Stimulated activated CD4-positive, alpha-beta T cell treated with anti-CD3 and anti-CD28 coated beads, TNF-alpha, amount 100 ng/mL, for 48 hours (primary cell): ENCODE results near the gene PRR13.
"Not testable (repeated sequence)": the region's sequence is repeated elsewhere in the genome, so short reads cannot be mapped to it uniquely, and the experiment has no call there.

Experiments
- DNase-seq, 3 donors: peaks; one replicate each; pipeline ENCODE4 v3.0.0-alpha.2; 2020; ENCODE audit warnings: low read depth in 3 of 3

The PRR13 gene

GRCh38 chr12:53441040-53441833 lies at the start of gene PRR13:
TSS of gene PRR13 (plus strand) at chr12:53441734. CDS start at chr12:53442715, 981 bp downstream.
- peak; percentile 96 to 100 (median 98) for DNase-seq

DNA sequence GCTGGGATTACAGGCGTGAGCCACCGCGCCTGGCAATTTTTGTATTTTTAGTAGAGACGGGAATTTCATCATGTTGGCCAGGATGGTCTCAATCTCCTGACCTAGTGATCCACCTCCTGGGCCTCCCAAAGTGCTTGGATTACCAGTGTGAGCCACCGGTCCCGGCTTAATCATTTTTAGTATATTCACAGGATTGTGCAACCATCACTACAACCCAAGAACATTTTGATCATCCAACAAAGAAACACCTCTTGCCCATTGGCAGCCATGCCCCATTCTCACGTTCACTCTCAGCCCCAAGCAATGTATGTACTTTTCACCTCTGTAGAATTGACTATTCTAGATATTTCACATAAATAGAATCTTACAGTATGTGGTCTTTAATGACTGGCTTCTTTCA lies 41.6 kb upstream of the PRR13 start:
- DNase-seq: no peak

DNA sequence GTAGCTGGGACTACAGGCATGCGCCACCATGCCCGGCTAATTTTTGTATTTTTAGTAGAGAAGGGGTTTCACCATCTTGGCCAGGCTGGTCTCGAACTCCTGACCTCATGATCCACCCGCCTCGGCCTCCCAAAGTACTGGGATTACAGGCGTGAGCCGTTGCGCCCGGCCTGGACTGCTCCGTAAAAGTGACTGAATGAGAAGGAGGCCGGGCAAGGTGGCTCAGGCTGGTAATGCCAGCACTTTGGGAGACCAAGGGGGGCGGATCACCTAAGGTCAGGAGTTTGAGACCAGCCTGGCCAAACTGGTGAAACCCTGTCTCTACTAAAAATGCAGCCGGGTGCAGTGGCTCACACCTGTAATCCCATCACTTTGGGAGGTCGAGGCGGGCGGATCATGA lies 39.2 kb upstream of the PRR13 start:
- DNase-seq: not testable (repeated sequence)

- no peak for DNase-seq
Measured at GRCh38 chr12:53402871-53403270, 38.7 kb upstream of the PRR13 start.

DNA sequence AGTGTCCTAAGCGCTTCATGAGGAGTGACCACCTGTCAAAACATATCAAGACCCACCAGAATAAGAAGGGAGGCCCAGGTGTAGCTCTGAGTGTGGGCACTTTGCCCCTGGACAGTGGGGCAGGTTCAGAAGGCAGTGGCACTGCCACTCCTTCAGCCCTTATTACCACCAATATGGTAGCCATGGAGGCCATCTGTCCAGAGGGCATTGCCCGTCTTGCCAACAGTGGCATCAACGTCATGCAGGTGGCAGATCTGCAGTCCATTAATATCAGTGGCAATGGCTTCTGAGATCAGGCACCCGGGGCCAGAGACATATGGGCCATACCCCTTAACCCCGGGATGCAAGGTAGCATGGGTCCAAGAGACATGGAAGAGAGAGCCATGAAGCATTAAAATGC lies 30.6 kb upstream of the PRR13 start:
- DNase-seq: no peak

DNA sequence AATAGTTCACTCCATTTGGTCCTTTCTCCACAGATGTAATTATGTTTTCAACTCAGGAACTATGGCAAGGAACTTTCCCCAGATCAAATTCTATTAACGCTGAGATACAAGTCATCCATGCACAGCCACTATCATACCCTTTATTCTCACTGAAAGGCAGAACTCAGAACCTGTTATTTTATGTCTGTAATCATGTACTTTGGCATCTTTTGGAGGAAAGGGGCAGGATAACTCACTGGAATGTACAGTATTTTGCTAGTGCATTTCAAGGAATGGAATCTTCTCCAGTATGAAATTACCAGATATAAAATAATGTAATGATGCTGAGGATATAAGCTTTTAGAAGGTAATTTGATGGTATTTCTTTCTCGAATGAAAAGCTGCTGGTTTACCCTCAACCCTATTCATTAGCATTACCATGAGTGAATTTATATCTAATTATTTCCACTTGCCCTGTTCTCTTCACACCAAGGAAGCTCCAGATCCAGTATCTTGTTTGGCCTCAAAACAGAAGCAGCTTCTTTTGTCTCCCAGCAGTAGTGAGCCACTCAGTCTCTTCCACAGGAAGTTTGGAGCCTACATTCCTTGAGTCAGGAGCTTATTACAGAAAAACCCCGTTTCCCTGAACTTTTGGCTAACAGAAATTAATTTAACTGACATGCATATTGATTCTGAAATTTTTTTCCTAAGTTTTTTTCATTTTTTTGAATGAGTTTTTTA lies 27.9 kb upstream of the PRR13 start:
- DNase-seq: no peak

- DNase-seq: no peak
Measured at GRCh38 chr12:53414756-53415417, 26.6 kb upstream of the PRR13 start.

DNA sequence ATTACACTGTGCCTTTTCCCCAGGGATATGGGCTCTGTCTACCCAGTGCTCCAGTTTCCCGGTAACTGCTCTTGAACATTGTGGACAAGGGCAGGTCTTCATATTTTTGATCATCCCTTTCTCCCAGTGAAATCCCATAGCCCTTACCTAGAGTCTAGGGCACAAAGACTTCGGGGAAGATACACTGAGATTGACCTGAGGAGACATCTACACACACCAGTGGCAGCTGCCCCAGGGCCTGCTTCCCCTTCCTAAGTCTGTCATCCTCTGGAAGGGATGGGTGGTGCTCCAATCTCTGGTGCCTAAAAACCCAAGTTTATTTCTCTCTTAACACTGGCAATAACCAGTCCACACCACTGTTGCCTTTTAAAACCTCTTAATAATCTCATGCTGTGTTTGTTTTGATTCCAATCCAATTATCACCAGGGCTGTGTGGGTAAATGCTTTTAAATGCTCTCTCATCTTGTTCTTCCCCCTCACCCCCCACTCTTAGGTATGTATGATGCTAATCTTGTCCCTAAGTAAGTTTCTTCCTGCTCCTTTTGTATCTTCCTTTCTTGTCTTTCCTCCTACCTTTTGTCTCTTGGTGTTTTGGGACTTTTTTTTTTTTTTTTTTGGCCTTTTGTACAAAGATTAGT lies 25.7 kb upstream of the PRR13 start:
- DNase-seq: not testable (repeated sequence)

DNA sequence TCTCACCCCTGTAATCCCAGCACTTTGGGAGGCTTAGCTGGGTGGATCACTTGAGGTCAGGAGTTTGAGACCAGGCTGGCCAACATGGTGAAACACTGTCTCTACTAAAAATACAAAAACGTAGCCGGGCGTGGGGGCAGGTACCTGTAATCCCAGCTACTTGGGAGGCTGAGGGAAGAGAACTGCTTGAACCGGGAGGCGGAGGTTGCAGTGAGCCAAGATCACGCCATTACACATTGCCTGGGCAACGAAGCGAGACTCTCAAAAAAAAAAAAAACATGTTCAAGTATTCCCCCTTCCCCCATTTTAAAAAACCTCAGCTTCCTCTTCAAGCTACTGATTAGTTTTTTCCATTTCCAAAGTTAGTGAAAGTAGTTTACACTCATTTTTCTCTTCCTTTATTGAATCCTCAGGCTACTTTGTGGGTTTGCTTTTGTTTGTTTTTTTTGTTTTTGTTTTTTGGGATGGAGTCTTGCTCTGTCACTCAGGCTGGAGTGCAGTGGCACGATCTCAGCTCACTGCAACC lies 24.2 kb upstream of the PRR13 start:
- not testable (repeated sequence) for DNase-seq

DNA sequence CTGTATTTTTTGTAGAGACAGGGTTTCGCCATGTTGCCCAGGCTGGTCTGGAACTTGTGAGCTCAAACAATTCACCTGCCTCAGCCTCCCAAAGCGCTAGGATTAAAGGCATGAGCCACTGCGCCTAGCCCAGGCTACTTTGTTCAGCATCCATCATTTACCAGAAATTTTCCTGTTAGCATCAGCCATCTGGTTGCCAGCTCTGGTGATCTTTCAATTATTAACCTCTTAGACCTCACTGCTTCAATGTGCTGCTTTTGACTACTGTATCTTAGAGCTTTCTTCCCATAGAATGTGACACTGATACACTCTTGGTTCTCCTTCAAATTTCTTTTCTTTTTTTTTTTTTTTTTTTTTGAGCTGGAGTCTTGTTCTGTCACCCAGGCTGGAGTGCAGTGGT lies 23.3 kb upstream of the PRR13 start:
- DNase-seq: no peak

DNA sequence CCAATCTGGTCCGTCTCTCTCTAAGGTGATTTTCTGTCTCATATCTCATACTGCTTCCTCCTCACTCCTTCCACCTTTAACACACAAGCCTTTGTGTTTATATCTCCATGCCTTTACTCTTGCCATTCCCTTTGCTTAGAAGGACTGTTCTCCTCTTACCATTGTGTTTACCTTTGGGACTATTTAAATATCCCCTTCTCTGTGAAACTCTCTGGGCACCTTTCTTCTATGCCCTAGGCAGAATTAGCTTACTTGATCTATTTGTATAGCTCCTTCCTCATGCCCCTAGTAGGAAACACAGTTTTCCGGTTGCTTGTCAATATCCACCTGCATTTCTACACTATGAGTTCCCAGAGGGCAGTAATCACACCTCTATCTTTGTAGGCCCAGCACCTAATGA lies 21.8 kb upstream of the PRR13 start:
- DNase-seq: no peak

GRCh38 chr12:53422247-53422646 lies 19.3 kb upstream of the PRR13 start:
- not testable (repeated sequence) for DNase-seq

DNA sequence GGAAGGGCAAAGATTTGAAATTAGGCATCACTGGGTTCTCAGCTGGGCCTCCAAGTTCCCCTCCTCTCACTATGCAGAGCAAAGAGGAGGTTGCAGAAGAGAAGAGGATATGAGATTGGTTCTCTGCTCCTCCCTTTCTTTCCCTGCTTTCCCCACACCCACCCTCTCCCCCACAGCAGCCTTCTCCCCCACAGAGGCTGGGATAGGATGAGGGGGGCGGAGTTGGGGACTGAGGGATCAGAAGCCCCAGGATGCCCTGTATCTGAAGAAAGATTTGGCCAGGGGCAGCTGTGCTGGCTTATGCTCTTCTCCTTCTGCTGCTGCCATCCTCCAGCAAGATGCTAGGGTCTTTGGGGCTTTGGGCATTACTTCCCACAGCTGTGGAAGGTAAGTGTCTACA lies 17.9 kb upstream of the PRR13 start, which contains the start of gene AMHR2:
Gene AMHR2, plus strand, starts transcription at position 259 of the 400 bp plus-strand sequence. Its CDS starts 80 bp downstream, at position 339.
- no peak for DNase-seq

GRCh38 chr12:53424626-53425514 lies 16.7 kb upstream of the PRR13 start:
- no peak for DNase-seq

- DNase-seq: no peak
Measured at GRCh38 chr12:53425515-53426150, 15.9 kb upstream of the PRR13 start.

GRCh38 chr12:53427905-53428594 lies 13.5 kb upstream of the PRR13 start:
- DNase-seq: peak in 2 of 3 donors; percentile 47 to 52

GRCh38 chr12:53428741-53429140 lies 12.8 kb upstream of the PRR13 start:
- no peak for DNase-seq

DNA sequence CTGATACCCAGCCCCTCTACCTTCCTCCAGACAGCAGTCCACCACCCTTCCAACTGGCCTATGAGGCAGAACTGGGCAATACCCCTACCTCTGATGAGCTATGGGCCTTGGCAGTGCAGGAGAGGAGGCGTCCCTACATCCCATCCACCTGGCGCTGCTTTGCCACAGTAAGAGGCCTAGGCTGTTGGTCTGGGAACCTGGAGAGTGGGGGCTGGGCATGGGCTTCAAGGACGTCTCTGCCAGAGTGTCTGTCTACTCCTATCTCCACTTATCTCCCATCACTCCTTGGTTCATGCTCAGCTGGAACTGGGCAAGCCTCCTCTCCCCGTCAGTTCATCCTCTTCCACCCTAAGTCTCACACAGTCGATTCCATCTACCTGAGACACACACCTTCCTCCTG lies 11.4 kb upstream of the PRR13 start:
- DNase-seq: no peak

- no peak for DNase-seq
Measured at GRCh38 chr12:53431187-53431586, 10.3 kb upstream of the PRR13 start.

GRCh38 chr12:53435326-53435725 lies 6.2 kb upstream of the PRR13 start:
- not testable (repeated sequence) for DNase-seq
